GM12878 (cell line): ENCODE measurements around the gene ZFAND2A. TPM values are rescaled to one million over a fixed set of nuclear protein-coding genes. Genes with fewer than 3 reads are reported as not detected.

Source experiments
- ATAC-seq: fragments of 200-7000 bp; cut with Tn5 transposase; 3 replicates; pipeline ENCODE4 v1.9.1; 2020; ENCODE audit warnings: mild to moderate bottlenecking, moderate library complexity
- BruUV-seq: library from RNA; stranded (reverse); fragments of 400-500 nt; replicated peaks from 2 replicates; lab custom pipeline; 2021; lab: Mats Ljungman, UMichigan
- CTCF ChIA-PET: fragments of 300-600 bp; sonication (Branson Sonifier 250); formaldehyde crosslinking; extraction: SDS; loops from one replicate; lab custom pipeline; 2021; ENCODE audit warnings: inconsistent platforms; lab: Yijun Ruan, JAX
- POLR2A ChIA-PET: fragments of 350-600 bp; formaldehyde crosslinking; extraction: SDS; loops from one replicate; lab custom pipeline; 2021; ENCODE audit warnings: inconsistent platforms; lab: Charles Lee
- RAD21 ChIA-PET: fragments of 300-600 bp; sonication (Branson Sonifier 250); formaldehyde crosslinking; loops from one replicate; lab custom pipeline; 2023; ENCODE audit warnings: antibody characterized with exemption; ENCODE audit not compliant: unreplicated experiment; lab: Charles Lee
- SMC1A ChIA-PET: fragments of 300-600 bp; sonication (Branson Sonifier 250); formaldehyde crosslinking; loops from one replicate; lab custom pipeline; 2023; ENCODE audit not compliant: unreplicated experiment, uncharacterized antibody; lab: Charles Lee
- DNase-seq: peaks from one replicate; pipeline ENCODE4 v3.0.0-alpha.2; 2011; ENCODE audit warnings: low read depth, low spot score
- FAIRE-seq: peaks from 3 replicates; lab custom pipeline; 2011; peaks lifted over from hg19 to GRCh38; lab: Jason Lieb, UNC
- H2AFZ ChIP-seq: 2 replicates; pipeline ENCODE4 v1.6.0; 2011; ENCODE audit warnings: low read depth, low read length, control low read depth; ENCODE audit not compliant: control insufficient read depth
- H3K27ac ChIP-seq: 2 replicates; pipeline ENCODE4 v1.5.1; 2011; ENCODE audit warnings: control low read depth; ENCODE audit not compliant: control insufficient read depth, insufficient read depth
- H3K27me3 ChIP-seq, 2 experiments: replicated peaks in 1 of 2; 2 replicates each; pipeline versions ENCODE4 v1.6.0 to v1.6.1; 2011; ENCODE audit warnings: low read length in 1 of 2; ENCODE audit not compliant: control insufficient read depth in 2 of 2, insufficient read depth in 2 of 2
- H3K36me3 ChIP-seq, 2 experiments: 2 replicates each; pipeline ENCODE4 v1.5.1; 2011; ENCODE audit warnings: low read length in 1 of 2; ENCODE audit not compliant: control insufficient read depth in 2 of 2, insufficient read depth in 2 of 2
- H3K4me1 ChIP-seq: 2 replicates; pipeline ENCODE4 v1.6.1; 2011; ENCODE audit warnings: mild to moderate bottlenecking, low read length, moderate library complexity, mixed read lengths; ENCODE audit not compliant: control insufficient read depth, insufficient read depth
- H3K4me2 ChIP-seq: 2 replicates; pipeline ENCODE4 v1.6.0; 2011; ENCODE audit warnings: control low read depth; ENCODE audit not compliant: control insufficient read depth, insufficient read depth
- H3K4me3 ChIP-seq: fragments of 200-600 bp; sonication (generic); 2 replicates; pipeline ENCODE4 v1.5.1; 2016
- H3K79me2 ChIP-seq: 2 replicates; pipeline ENCODE4 v1.6.0; 2011; ENCODE audit warnings: low read length; ENCODE audit not compliant: control insufficient read depth, insufficient read depth
- H3K9ac ChIP-seq: 2 replicates; pipeline ENCODE4 v1.8.0; 2011; ENCODE audit warnings: low read length, control low read depth, mixed read lengths; ENCODE audit not compliant: control insufficient read depth, insufficient read depth
- H3K9me3 ChIP-seq: replicated peaks from 3 replicates; pipeline ENCODE4 v1.5.1; 2011; ENCODE audit warnings: mild to moderate bottlenecking, low read length; ENCODE audit not compliant: control insufficient read depth, insufficient read depth
- H4K20me1 ChIP-seq: 2 replicates; pipeline ENCODE4 v1.6.0; 2011; ENCODE audit not compliant: control insufficient read depth, insufficient read depth
- CBX5 ChIP-seq: sonication (generic); IDR thresholded peaks from 2 replicates; pipeline ENCODE4 v1.6.1; 2016; ENCODE audit warnings: low read depth, moderate library complexity, mild to moderate bottlenecking, inconsistent platforms
- WGBS: methylation state at CpG from one replicate; pipeline ENCODE4 v1.1.6; 2016; ENCODE audit warnings: low lambda C conversion rate; ENCODE audit not compliant: insufficient replicate concordance, insufficient coverage; ENCODE audit errors: missing lambda C conversion rate; 5-methylcytosine and 5-hydroxymethylcytosine counted together
- in situ Hi-C: fragments of 300-500 bp; cut with MboI; formaldehyde crosslinking; loops from 9 replicates; pipeline ENCODE4 v1.14.3; 2018; ENCODE audit warnings: mixed read lengths
- intact Hi-C: fragments of 100-400 bp; cut with micrococcal nuclease; formaldehyde crosslinking; loops from one replicate; pipeline ENCODE4 v1.14.2; 2022; ENCODE audit not compliant: unreplicated experiment
- polyA plus RNA-seq, 11 experiments: library from polyadenylated mRNA; depleted of rRNA in 4 of 11; unstranded in 6 of 11; stranded (reverse) in 5 of 11; fragments of >200 nt; fragmentation: Nextera tagmentation in 4 of 11; fragmentation: Illumina TruSeq in 1 of 11; extraction: Ambion mirVana in 4 of 11; extraction: Trizol in 1 of 11; gene quantifications; 1 replicate in 1 of 11; 2 replicates in 10 of 11; pipeline versions ENCODE4 v1.2.1 to v1.2.3, GENCODE V29; 2011 to 2016; ENCODE audit warnings: inconsistent platforms in 2 of 11, missing spikeins in 2 of 11, low read depth in 1 of 11
- total RNA-seq, 4 experiments: library from RNA; depleted of rRNA in 3 of 4; stranded (reverse); fragments of >200 nt in 3 of 4; fragmentation: Illumina TruSeq in 1 of 4; extraction: Trizol in 1 of 4; gene quantifications; 2 replicates each; pipeline versions ENCODE4 v1.2.1 to v1.2.3, GENCODE V29; 2013 to 2021
- TF ChIP-seq, protein P1 (sequence below): IDR thresholded peaks from 2 replicates; pipeline ENCODE4 v1.6.1; 2011; ENCODE audit warnings: borderline replicate concordance, low read depth, mild to moderate bottlenecking, moderate library complexity, low read length; ENCODE audit not compliant: insufficient read depth, poor library complexity, severe bottlenecking

The ZFAND2A gene
- total and polyA plus RNA-seq, 10 of the 15 experiments (the other 5 are each of a cell fraction or from before 2014, with no cell fraction given): 14.8 to 39.9 (median 20.8) TPM

- TF ChIP-seq CBX5: no peak
- TF ChIP-seq, protein P1, sequence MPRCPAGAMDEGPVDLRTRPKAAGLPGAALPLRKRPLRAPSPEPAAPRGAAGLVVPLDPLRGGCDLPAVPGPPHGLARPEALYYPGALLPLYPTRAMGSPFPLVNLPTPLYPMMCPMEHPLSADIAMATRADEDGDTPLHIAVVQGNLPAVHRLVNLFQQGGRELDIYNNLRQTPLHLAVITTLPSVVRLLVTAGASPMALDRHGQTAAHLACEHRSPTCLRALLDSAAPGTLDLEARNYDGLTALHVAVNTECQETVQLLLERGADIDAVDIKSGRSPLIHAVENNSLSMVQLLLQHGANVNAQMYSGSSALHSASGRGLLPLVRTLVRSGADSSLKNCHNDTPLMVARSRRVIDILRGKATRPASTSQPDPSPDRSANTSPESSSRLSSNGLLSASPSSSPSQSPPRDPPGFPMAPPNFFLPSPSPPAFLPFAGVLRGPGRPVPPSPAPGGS: peak; percentile 52
- in situ Hi-C loops: no loop called here
- no peak overlapping the region for H3K4me2 ChIP-seq
- peaks cover 9% of the 10 kb centered on the region for H3K4me1 ChIP-seq
- DNase-seq (no peak), ATAC-seq (no peak), FAIRE-seq (no peak)
- 74% methylated on average over 11 of the region's 11 CpGs for WGBS
- H3K9me3 ChIP-seq: no peaks in the 10 kb centered on the region; the same call in 2 of the 3 replicates
- H3K27me3 ChIP-seq: no peaks in the 10 kb centered on the region
- POLR2A ChIA-PET: interaction anchor here (1.5 kb wide), 1 partner anchor 180 kb away, joined by 4 read pairs; no protein-coding TSS in a partner anchor
- H3K36me3 ChIP-seq: no peaks in the 10 kb centered on the region
- no peak overlapping the region for H3K27ac ChIP-seq
- RAD21 ChIA-PET: interaction anchor here (1.0 to 1.3 kb wide), 2 partner anchors 75 to 109 kb away, joined by 3 read pairs; no protein-coding TSS in a partner anchor
- CTCF ChIA-PET: interaction anchor here (0.8 to 5.8 kb wide), 7 partner anchors 9 to 181 kb away, joined by 3 to 115 read pairs (median 4); partner anchors contain the start of gene GPER1
- intact Hi-C loops: no loop called here
- peaks cover 1% of the 10 kb centered on the region; the same call in 1 of the 2 replicates for H3K79me2 ChIP-seq
- no peak overlapping the region for H3K4me3 ChIP-seq
- no peak overlapping the region for H2AFZ ChIP-seq
- no peak overlapping the region for H3K9ac ChIP-seq
- no TSS peak for BruUV-seq
- H4K20me1 ChIP-seq: no peaks in the 10 kb centered on the region
- SMC1A ChIA-PET: interaction anchor here (0.6 to 5.1 kb wide), 5 partner anchors 70 to 185 kb away, joined by 3 to 35 read pairs (median 3); no protein-coding TSS in a partner anchor
These were observed 14.0 kb upstream of the ZFAND2A start for GRCh38 chr7:1174002-1174401.
